Measurements from ENCODE around the gene OR10G6. TPM values are rescaled to one million over a fixed set of nuclear protein-coding genes. Genes with fewer than 3 reads are reported as not detected.

The OR10G6 gene
- total RNA-seq, 1 experiment from 2014 or later: not detected

DNA sequence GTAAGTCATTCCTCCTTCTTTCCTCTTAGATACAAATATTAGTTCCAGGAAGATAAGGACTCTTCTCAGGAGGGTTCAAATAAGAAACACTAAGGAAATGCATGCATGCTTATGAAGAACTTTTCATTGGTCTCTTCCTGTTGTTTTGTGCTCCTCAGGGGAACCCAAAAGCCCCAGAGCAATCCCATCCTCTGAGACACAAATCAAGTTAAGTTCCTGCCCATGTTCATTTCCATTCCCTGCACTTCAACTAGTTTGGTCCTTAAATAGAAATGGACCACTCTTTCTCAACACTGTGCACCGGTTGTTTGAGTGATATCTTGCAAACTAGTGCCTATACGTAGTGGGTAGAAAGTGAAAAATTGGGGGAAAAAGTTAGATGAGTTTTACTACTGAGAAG is 17.7 kb upstream of the OR10G6 start, which contains the start of gene OR10G4:
OR10G4 (plus strand) TSS at position 301 of the 400 bp plus-strand sequence. CDS start 2,578 bp downstream, outside the sequence.
- no peak within 1 kb of the TSS for H4K5ac ChIP-seq (ENCODE audit: insufficient read length, low read depth, low read length)
- H3K18ac ChIP-seq (ENCODE audit: insufficient read length, low read depth, low read length): no peak within 1 kb of the TSS
- no peaks in the 10 kb centered on the region for H4K20me1 ChIP-seq (ENCODE audit: control insufficient read depth, insufficient read depth, insufficient read length)
- no peaks in the 10 kb centered on the region for H3K23me2 ChIP-seq (ENCODE audit: insufficient read length, low read depth, low read length, poor library complexity, severe bottlenecking)
- H2BK20ac ChIP-seq (ENCODE audit: low read depth, low read length, poor library complexity, severe bottlenecking): no peak within 1 kb of the TSS
- Mint-ChIP-seq H3K9me3 (no peaks in the 10 kb centered on the region), H3K27ac (no peak within 1 kb of the TSS), H3K27me3 (ENCODE audit: low read depth) (no peaks in the 10 kb centered on the region), H3K36me3 (ENCODE audit: insufficient read depth in 1 of 3, low read depth in 3 of 3) (no peaks in the 10 kb centered on the region; a peak in 1 of 7 replicates), H3K4me3 (no peak within 1 kb of the TSS), H3K4me1 (peaks cover 0 to 6% of the 10 kb centered on the region in 2 experiments; a peak in 2 of 4 replicates)
- no peaks in the 10 kb centered on the region for H3K79me2 ChIP-seq (ENCODE audit: insufficient read depth, low read length)
- H3K56ac ChIP-seq (ENCODE audit: insufficient read length, low read depth, low read length): no peak within 1 kb of the TSS
- no peaks in the 10 kb centered on the region for H3K9me3 ChIP-seq (ENCODE audit: control insufficient read depth, low read depth, low read length)
- TF ChIP-seq CTCF (conservative IDR thresholded peaks at IDR 0.05): no peak
- H2BK15ac ChIP-seq (ENCODE audit: low read depth, low read length): no peak within 1 kb of the TSS
- no peak within 1 kb of the TSS for H4K91ac ChIP-seq (ENCODE audit: insufficient read length, low read depth, low read length)
- H3K4me2 ChIP-seq (ENCODE audit: insufficient read depth, insufficient read length, low read length): no peak within 1 kb of the TSS
- no peaks in the 10 kb centered on the region for H3K79me1 ChIP-seq (ENCODE audit: insufficient read depth, low read depth, low read length, poor library complexity, severe bottlenecking)
- no peak for DNase-seq
- H3K9ac ChIP-seq (ENCODE audit: extremely low read depth, insufficient read length, low read length): no peak within 1 kb of the TSS
- H3K4ac ChIP-seq (ENCODE audit: low read depth, low read length): no peak within 1 kb of the TSS
- no peak within 1 kb of the TSS for H3K14ac ChIP-seq (ENCODE audit: insufficient read depth, low read length)
- no peaks in the 10 kb centered on the region for H3K27me3 ChIP-seq (ENCODE audit: insufficient read depth, low read length)
- H3T11ph ChIP-seq (ENCODE audit: low read length): no peak within 1 kb of the TSS
- H3K27ac ChIP-seq (ENCODE audit: insufficient read length, low read depth, low read length): no peak within 1 kb of the TSS
- no peak within 1 kb of the TSS for H3K23ac ChIP-seq (ENCODE audit: insufficient read length, low read depth, low read length)
- no peak within 1 kb of the TSS for H2AFZ ChIP-seq (ENCODE audit: low read length)
- H2AK5ac ChIP-seq (ENCODE audit: insufficient read length, low read length): no peak within 1 kb of the TSS
- no peaks in the 10 kb centered on the region for H3K4me1 ChIP-seq (ENCODE audit: insufficient read depth, low read length)
- no CpG with 5 or more reads among the region's 2 CpGs for WGBS (ENCODE audit: extremely low coverage, insufficient read length, low lambda C conversion rate)
- H2BK12ac ChIP-seq (ENCODE audit: insufficient read length, low read depth, low read length): no peak within 1 kb of the TSS
- H4K8ac ChIP-seq (replicated peaks; ENCODE audit: insufficient read length, low read depth, low read length): no peak within 1 kb of the TSS
- H2BK5ac ChIP-seq (ENCODE audit: insufficient read length, low read length): no peak within 1 kb of the TSS
- H2BK120ac ChIP-seq (ENCODE audit: low read depth, low read length, poor library complexity, severe bottlenecking): no peak within 1 kb of the TSS
